HG03135 (cell line): Measurements from ENCODE around the gene B3GNT3.
A peak's percentile ranks its signal among the peaks of the same experiment; 100 is the strongest.
"Not testable (repeated sequence)": the region's sequence is repeated elsewhere in the genome, so short reads cannot be mapped to it uniquely, and the experiment has no call there.

ENCODE experiments used
- ATAC-seq: cut with Tn5 transposase; IDR thresholded peaks from one replicate; pipeline ENCODE4 v1.9.1; 2021; ENCODE audit warnings: mild to moderate bottlenecking, moderate library complexity; ENCODE audit not compliant: unreplicated experiment

Gene B3GNT3

GRCh38 chr19:17766543-17767131 is 28.3 kb upstream of the B3GNT3 start:
- ATAC-seq = no peak

- no peak for ATAC-seq
These were observed 27.4 kb upstream of the B3GNT3 start for GRCh38 chr19:17767559-17767958.

GRCh38 chr19:17770613-17771012 is 24.3 kb upstream of the B3GNT3 start:
- ATAC-seq = no peak

- no peak for ATAC-seq
These were observed 22.8 kb upstream of the B3GNT3 start for GRCh38 chr19:17772172-17772571.

GRCh38 chr19:17775245-17775927 is 19.6 kb upstream of the B3GNT3 start:
- ATAC-seq = no peak

- peak; percentile 53 for ATAC-seq
These were observed 18.7 kb upstream of the B3GNT3 start for GRCh38 chr19:17775991-17776803.

- not testable (repeated sequence) for ATAC-seq
These were observed 17.1 kb upstream of the B3GNT3 start for GRCh38 chr19:17777840-17778239.

- ATAC-seq = no peak
These were observed 16.5 kb upstream of the B3GNT3 start for GRCh38 chr19:17778251-17778967.

GRCh38 chr19:17778968-17779929 is 15.7 kb upstream of the B3GNT3 start:
- ATAC-seq = no peak

- ATAC-seq = no peak
These were observed 14.2 kb upstream of the B3GNT3 start for GRCh38 chr19:17780781-17781180.

GRCh38 chr19:17783721-17784120 is 11.2 kb upstream of the B3GNT3 start:
- ATAC-seq = not testable (repeated sequence)

- no peak for ATAC-seq
These were observed 10.5 kb upstream of the B3GNT3 start for GRCh38 chr19:17784201-17785008.

- ATAC-seq = no peak
These were observed 7.5 kb upstream of the B3GNT3 start for GRCh38 chr19:17787274-17787913.

GRCh38 chr19:17788632-17789031 is 6.3 kb upstream of the B3GNT3 start:
- ATAC-seq = no peak

GRCh38 chr19:17790059-17790780 is 4.7 kb upstream of the B3GNT3 start:
- ATAC-seq = no peak

GRCh38 chr19:17794412-17794730 is 567 bp upstream of the B3GNT3 start:
- ATAC-seq = no peak

- no peak for ATAC-seq
These were observed 538 bp downstream of the B3GNT3 start for GRCh38 chr19:17795495-17795856.
